Stomach (tissue), 9 donors: Measurements from ENCODE around the gene EML4. TPM values are rescaled to one million over a fixed set of nuclear protein-coding genes. Genes with fewer than 3 reads are reported as not detected.

Experiments
- DNase-seq, 2 donors: peaks; one replicate each; pipeline versions ENCODE4 v3.0.0 to v3.0.0-alpha.2; 2013 to 2019
- H3K27ac ChIP-seq, 5 donors: fragments of 200-600 bp in 4 of 5; sonication (generic) in 4 of 5; one replicate each; pipeline ENCODE4 v1.5.1; 2013 to 2019; ENCODE audit warnings: mild to moderate bottlenecking in 1 of 5, moderate library complexity in 1 of 5
- H3K27me3 ChIP-seq, 3 donors: fragments of 200-600 bp; sonication (generic); one replicate each; pipeline ENCODE4 v1.5.1; 2017 to 2019; ENCODE audit warnings: mixed run types in 1 of 3
- H3K36me3 ChIP-seq, 4 donors: fragments of 200-600 bp; sonication (generic); 1 replicate in 3 of 4; 2 replicates in 1 of 4; pipeline ENCODE4 v1.5.1; 2016 to 2019
- H3K4me1 ChIP-seq, 4 donors: fragments of 200-600 bp; sonication (generic); one replicate each; pipeline ENCODE4 v1.5.1; 2016 to 2019
- H3K4me3 ChIP-seq, 4 donors: fragments of 200-600 bp; sonication (generic) in 3 of 4; one replicate each; pipeline ENCODE4 v1.5.1; 2016 to 2019; ENCODE audit warnings: mild to moderate bottlenecking in 1 of 4
- H3K9me3 ChIP-seq, 4 donors: fragments of 200-600 bp; sonication (generic); one replicate each; pipeline ENCODE4 v1.5.1; 2016 to 2019
- CTCF ChIP-seq, 7 experiments: fragments of 450-650 bp in 4 of 7; fragments of 200-600 bp in 3 of 7; sonication (generic) in 3 of 7; IDR thresholded peaks; one replicate each; pipeline ENCODE4 v1.5.1; 2016 to 2019; ENCODE audit warnings: antibody characterized with exemption in 7 of 7, control low read depth in 2 of 7, mild to moderate bottlenecking in 1 of 7
- EP300 ChIP-seq: sonication (generic); formaldehyde crosslinking; IDR thresholded peaks from one replicate; pipeline ENCODE4 v1.6.1; 2017; ENCODE audit warnings: antibody characterized with exemption
- POLR2A ChIP-seq, 4 donors: fragments of 450-650 bp; IDR thresholded peaks; one replicate each; pipeline ENCODE4 v1.6.1; 2016; ENCODE audit warnings: antibody characterized with exemption in 4 of 4, control low read depth in 2 of 4, mild to moderate bottlenecking in 1 of 4, moderate library complexity in 1 of 4
- POLR2AphosphoS5 ChIP-seq, 3 donors: sonication (generic); formaldehyde crosslinking; IDR thresholded peaks; one replicate each; pipeline ENCODE4 v1.6.1; 2016; ENCODE audit warnings: antibody characterized with exemption in 3 of 3
- WGBS, 5 donors: extraction: QIAGEN DNeasy Blood & Tissue Kit in 3 of 5; methylation state at CpG; one replicate each; pipeline versions ENCODE4 v1.1.5 to v1.1.7; 2013 to 2018; 5-methylcytosine and 5-hydroxymethylcytosine counted together
- intact Hi-C: fragments of 100-400 bp; cut with DNase I; formaldehyde crosslinking; loops from one replicate; pipeline ENCODE4 v1.15.1; 2023; ENCODE audit warnings: low total_unique reads
- polyA plus RNA-seq, 3 donors: library from polyadenylated mRNA; stranded (reverse); fragments of 200-250 nt; gene quantifications; one replicate each; pipeline ENCODE4 v1.2.3, GENCODE V29; 2013
- total RNA-seq, 5 donors: library from RNA; depleted of rRNA; stranded (reverse); fragments of >200 nt; gene quantifications; one replicate each; pipeline versions ENCODE4 v1.1.0 to v1.2.3, GENCODE V29; 2014 to 2016
- donor health status: healthy with polysubstance abuse.
- donor health status: Bipolar disorder and iron deficiency.
- donor health status: healthy.

The EML4 gene
- total and polyA plus RNA-seq, 8 donors: 10.2 to 292 (median 28.6) TPM

GRCh38 chr2:42348113-42348805 is 179.1 kb downstream of the EML4 start:
- TF ChIP-seq POLR2AphosphoS5 (IDR thresholded peaks at IDR 0.05) (no peak), POLR2A (IDR thresholded peaks at IDR 0.05) (no peak), CTCF (IDR thresholded peaks at IDR 0.05) (no peak), EP300 (no peak)
- intact Hi-C loops: no loop called here
- H3K36me3 ChIP-seq: peaks cover 6 to 63% (median 52%) of the 10 kb centered on the region in 4 donors
- no peak overlapping the region for H3K27ac ChIP-seq
- 65 to 82% (median 73%) methylated on average over 8 of the region's 8 CpGs for WGBS, 5 donors
- peaks cover 0 to 34% (median 6%) of the 10 kb centered on the region in 4 donors for H3K4me1 ChIP-seq
- no peaks in the 10 kb centered on the region for H3K9me3 ChIP-seq
- no peak overlapping the region for H3K4me3 ChIP-seq
- no peaks in the 10 kb centered on the region for H3K27me3 ChIP-seq
- DNase-seq: no peak

GRCh38 chr2:42350434-42351063 is 181.4 kb downstream of the EML4 start:
- peaks cover 0 to 50% (median 12%) of the 10 kb centered on the region in 4 donors for H3K4me1 ChIP-seq
- H3K9me3 ChIP-seq: no peaks in the 10 kb centered on the region
- no peak for DNase-seq
- no peak overlapping the region for H3K4me3 ChIP-seq
- H3K27ac ChIP-seq: no peak overlapping the region
- H3K27me3 ChIP-seq: no peaks in the 10 kb centered on the region
- H3K36me3 ChIP-seq: peaks cover 6 to 49% (median 37%) of the 10 kb centered on the region in 4 donors
- TF ChIP-seq POLR2AphosphoS5 (IDR thresholded peaks at IDR 0.05) (no peak), POLR2A (IDR thresholded peaks at IDR 0.05) (no peak), CTCF (IDR thresholded peaks at IDR 0.05) (no peak), EP300 (no peak)
- WGBS, 5 donors: 66 to 78% (median 72%) methylated on average over 3 of the region's 3 CpGs
- intact Hi-C loops: no loop called here

- peaks cover 6 to 39% (median 30%) of the 10 kb centered on the region in 4 donors for H3K36me3 ChIP-seq
- peaks cover 0 to 55% (median 13%) of the 10 kb centered on the region in 4 donors for H3K4me1 ChIP-seq
- H3K27ac ChIP-seq: no peak overlapping the region
- no peaks in the 10 kb centered on the region for H3K9me3 ChIP-seq
- whole genome bisulfite sequencing, 5 donors: 89 to 93% (median 91%) methylated on average over 5 of the region's 5 CpGs
- intact Hi-C loops: no loop called here
- no peak overlapping the region for H3K4me3 ChIP-seq
- TF ChIP-seq POLR2A (IDR thresholded peaks at IDR 0.05) (no peak), CTCF (IDR thresholded peaks at IDR 0.05) (no peak), EP300 (no peak), POLR2AphosphoS5 (IDR thresholded peaks at IDR 0.05) (no peak)
- H3K27me3 ChIP-seq: no peaks in the 10 kb centered on the region
- no peak for DNase-seq
Measured at GRCh38 chr2:42351864-42352263, 182.7 kb downstream of the EML4 start.

DNA sequence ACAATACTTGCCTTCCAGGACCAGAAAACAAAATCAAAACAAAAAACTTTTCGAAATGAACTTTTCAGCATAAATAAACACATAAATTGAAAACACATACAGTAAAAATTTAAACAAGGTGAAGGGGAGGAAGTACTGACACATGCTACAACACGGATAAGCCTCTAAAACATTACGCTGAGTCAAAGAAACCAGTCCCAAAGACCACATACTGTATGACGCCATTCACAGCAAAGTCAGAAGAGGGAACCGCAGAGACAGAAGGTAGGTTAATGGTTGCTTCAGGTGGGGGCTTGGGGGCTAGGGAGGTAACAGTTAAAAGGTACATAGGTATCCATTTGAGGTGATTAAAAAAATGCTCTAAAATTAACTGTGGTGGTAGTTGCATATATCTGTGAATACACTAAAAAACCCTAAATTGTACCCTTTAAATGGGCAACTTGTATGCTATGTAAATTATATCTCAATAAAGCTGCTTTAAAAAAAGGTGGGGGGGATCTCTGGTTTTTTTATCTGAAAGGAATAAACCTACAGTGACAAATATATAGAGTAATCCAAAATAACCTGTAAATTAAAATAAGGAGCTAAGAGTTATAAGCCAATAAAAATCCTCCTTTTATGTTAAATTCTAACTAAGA is 184.8 kb downstream of the EML4 start:
- Histone ChIP-seq H3K27ac (no peak overlapping the region), H3K4me1 (peaks cover 4 to 68% (median 27%) of the 10 kb centered on the region in 4 donors), H3K36me3 (peaks cover 6 to 39% (median 30%) of the 10 kb centered on the region in 4 donors), H3K27me3 (no peaks in the 10 kb centered on the region), H3K9me3 (no peaks in the 10 kb centered on the region), H3K4me3 (no peak overlapping the region)
- no peak for TF ChIP-seq POLR2A (IDR thresholded peaks at IDR 0.05)
- TF ChIP-seq EP300: no peak
- no peak for TF ChIP-seq CTCF (IDR thresholded peaks at IDR 0.05)
- no peak for TF ChIP-seq POLR2AphosphoS5 (IDR thresholded peaks at IDR 0.05)
- DNase-seq: no peak
- WGBS, 5 donors: 82 to 87% (median 83%) methylated on average over 5 of the region's 5 CpGs
- intact Hi-C loops: no loop called here
